CD4-positive, alpha-beta T cell treated with Interleukin-15 for 4 hours (primary cell): ENCODE data around the gene NBPF15.
A peak's percentile ranks its signal among the peaks of the same experiment; 100 is the strongest.
"Not testable (repeated sequence)": the region's sequence is repeated elsewhere in the genome, so short reads cannot be mapped to it uniquely, and the experiment has no call there.

Source experiments
- DNase-seq: peaks from one replicate; pipeline ENCODE4 v3.0.0-alpha.2; 2020; ENCODE audit warnings: low spot score

Gene NBPF15, protein sequence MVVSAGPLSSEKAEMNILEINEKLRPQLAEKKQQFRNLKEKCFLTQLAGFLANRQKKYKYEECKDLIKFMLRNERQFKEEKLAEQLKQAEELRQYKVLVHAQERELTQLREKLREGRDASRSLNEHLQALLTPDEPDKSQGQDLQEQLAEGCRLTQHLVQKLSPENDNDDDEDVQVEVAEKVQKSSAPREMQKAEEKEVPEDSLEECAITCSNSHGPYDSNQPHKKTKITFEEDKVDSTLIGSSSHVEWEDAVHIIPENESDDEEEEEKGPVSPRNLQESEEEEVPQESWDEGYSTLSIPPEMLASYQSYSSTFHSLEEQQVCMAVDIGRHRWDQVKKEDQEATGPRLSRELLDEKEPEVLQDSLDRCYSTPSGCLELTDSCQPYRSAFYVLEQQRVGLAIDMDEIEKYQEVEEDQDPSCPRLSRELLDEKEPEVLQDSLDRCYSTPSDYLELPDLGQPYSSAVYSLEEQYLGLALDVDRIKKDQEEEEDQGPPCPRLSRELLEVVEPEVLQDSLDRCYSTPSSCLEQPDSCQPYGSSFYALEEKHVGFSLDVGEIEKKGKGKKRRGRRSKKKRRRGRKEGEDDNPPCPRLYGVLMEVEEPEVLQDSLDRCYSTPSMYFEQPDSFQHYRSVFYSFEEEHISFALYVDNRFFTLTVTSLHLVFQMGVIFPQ

GRCh38 chr1:144461136-144461759 is at the start of gene NBPF15:
TSS of gene NBPF15 (minus strand) at chr1:144461669. CDS start at chr1:144440003, 21,666 bp downstream.
- DNase-seq: peak; percentile 74

GRCh38 chr1:144496429-144496828 is 35.0 kb upstream of the NBPF15 start:
- not testable (repeated sequence) for DNase-seq

GRCh38 chr1:144494130-144494529 is 32.7 kb upstream of the NBPF15 start:
- not testable (repeated sequence) for DNase-seq

DNA sequence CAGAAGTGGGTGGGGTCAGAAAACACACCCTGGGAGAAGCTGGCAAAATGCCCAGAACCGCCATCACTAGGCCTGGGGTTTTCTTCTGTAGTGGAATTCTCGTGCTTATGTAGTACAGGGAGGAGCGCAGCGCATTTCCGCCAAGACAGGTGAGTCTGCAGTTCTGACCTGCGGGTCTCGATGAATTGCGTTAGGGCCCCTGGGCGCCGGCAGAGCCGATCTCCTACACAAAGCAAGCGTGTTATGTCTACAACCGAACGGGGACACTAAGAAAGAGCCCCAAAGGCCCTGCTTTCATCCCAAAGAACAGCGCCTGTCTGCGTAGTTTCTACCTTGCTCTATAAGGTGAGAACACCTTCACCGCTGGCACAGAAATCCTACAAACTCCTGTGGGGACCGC is 28.9 kb upstream of the NBPF15 start:
- peak; percentile 10 for DNase-seq

GRCh38 chr1:144487002-144487401 is 25.5 kb upstream of the NBPF15 start:
- DNase-seq: not testable (repeated sequence)

DNA sequence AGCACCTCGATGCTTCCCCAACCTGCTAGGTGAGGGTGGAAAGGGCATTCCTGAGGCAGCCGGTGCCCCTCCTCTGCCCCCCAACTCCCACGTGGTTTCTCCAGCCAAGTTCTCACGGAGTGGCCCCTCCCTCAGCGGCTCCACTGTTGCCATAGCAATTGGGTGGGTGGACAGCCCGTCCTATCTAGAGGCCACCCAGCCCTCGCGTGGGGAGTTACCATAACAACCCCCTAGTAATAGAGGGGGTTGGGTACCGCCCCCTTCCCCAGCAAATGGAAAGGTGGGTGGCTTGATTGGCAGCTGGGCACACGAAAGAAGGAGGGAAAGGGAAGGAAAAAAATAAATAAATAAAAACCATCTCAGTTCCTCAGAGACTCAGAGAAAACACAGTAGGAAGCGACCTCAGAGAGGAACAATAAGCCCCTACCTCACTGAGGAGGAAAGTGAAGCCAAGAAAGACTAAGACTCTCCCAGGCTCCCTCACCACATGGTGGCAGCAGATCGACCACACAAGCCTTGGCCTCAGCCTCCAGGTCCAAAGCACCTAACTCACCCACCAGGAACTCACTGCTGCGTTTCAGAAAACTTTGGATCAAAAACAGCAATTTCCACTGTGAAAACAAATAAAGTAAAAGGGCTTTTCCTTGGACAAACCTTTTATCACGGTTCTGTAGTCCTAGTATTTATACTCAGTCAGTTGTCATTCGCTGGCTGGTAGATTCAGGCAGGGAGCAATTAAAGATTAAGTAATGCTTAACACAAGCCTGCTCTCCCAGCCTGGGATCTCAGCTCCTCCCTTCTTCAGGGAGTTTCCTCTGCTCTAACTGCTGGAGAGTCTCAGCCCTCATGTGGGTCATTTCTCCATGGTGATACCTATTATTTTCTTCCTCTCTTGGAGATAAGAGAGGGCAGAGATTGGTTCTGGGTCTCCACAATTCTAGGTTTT is 23.9 kb upstream of the NBPF15 start:
- DNase-seq: not testable (repeated sequence)

GRCh38 chr1:144473897-144474296 is 12.4 kb upstream of the NBPF15 start:
- not testable (repeated sequence) for DNase-seq

- not testable (repeated sequence) for DNase-seq
Observed at GRCh38 chr1:144471434-144471833, 10.0 kb upstream of the NBPF15 start.

DNA sequence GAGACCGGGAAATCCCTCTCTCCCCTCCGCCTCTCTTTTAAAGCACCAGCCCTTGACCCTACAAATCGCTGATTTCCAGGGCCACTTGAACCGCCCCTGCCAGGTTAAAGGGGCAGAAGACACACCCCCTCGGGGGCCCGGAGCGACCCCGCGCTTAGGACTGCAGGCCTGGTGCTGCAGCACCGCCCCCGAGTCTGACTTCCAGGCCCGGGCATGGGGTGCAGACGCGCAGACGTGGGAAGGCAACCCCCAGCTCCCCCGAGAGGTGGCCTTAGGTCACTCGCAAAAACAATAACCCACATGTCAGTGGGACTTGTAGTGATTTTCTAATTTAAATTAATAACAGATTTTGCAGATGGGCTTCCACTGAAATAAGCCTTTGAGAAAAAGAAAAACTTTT is 309 bp upstream of the NBPF15 start:
- DNase-seq: not testable (repeated sequence)

DNA sequence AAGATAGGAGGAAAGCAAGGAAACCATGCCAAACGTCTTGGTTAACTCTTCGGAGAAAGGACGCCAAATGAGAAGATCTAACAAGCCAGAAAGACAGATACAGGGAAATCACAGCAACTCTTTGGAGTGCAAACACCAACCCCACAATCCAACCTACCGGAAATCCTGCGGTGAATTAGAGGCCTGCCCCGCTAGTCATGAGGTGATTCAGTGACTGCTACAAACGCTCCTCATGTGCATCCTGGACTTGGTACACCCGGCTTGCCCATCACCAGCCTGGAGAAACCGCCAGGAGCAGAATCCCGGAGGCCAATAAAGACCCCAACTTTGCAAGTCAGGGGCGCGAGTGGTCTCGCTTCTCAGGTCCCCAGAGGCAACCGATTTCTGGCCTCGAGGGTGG is 783 bp downstream of the NBPF15 start:
- peak; percentile 32 for DNase-seq

- not testable (repeated sequence) for DNase-seq
Observed at GRCh38 chr1:144442402-144442801, 19.1 kb downstream of the NBPF15 start.

DNA sequence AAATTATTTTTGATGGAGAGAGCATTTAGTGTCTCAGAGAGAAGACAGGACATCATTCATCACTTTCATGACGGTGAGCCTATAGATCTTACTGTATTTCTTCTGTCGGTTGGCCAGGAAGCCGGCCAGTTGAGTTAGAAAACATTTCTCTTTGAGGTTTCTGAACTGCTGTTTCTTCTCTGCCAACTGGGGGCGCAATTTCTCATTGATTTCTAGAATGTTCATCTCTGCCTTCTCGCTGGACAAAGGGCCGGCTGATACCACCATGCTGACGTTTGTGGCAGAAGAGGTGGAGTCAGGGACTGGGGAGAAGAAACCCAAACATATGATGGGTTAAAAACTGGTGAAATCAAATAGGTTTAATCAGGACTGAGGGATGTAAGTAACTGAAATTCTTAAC is 21.7 kb downstream of the NBPF15 start:
- peak; percentile 10 for DNase-seq

DNA sequence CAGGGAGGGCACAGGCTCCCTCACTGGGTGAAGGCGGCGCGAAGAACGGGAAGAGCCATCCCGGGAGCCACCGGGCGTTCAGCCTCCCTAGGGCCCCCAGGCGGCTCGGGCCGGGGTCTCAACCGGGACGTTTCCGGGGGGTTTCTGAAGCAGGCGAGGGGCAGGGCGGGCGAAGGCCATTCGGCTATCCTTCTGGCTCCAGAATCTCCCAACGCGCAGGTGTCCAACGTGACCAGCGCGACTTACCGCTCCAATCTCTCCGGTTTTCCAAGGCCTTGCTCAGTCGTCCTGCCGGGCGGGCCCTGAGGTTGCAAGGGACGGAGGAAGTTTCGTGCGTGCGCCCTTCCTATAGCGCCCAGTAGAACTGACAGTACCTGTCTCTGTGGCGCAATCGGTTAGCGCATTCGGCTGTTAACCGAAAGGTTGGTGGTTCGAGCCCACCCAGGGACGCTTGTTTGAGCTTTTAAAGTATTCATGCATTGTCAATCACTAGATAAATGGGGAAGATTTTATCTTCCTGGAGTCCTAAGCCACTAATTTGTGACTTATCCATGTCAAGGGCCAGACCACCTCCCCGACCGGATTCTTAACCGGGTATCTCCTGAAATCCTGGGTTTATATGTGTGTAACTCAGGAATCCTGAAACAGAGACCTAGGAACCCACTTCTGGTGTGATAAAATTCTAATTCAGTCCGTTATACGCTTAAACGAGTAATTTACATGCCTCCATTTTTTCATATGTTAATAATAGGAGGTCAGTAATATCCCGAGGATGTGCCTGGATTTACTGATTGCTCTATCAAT is 42.4 kb downstream of the NBPF15 start:
- peak; percentile 59 for DNase-seq

GRCh38 chr1:144413404-144414118 is 47.9 kb downstream of the NBPF15 start:
- not testable (repeated sequence) for DNase-seq

DNA sequence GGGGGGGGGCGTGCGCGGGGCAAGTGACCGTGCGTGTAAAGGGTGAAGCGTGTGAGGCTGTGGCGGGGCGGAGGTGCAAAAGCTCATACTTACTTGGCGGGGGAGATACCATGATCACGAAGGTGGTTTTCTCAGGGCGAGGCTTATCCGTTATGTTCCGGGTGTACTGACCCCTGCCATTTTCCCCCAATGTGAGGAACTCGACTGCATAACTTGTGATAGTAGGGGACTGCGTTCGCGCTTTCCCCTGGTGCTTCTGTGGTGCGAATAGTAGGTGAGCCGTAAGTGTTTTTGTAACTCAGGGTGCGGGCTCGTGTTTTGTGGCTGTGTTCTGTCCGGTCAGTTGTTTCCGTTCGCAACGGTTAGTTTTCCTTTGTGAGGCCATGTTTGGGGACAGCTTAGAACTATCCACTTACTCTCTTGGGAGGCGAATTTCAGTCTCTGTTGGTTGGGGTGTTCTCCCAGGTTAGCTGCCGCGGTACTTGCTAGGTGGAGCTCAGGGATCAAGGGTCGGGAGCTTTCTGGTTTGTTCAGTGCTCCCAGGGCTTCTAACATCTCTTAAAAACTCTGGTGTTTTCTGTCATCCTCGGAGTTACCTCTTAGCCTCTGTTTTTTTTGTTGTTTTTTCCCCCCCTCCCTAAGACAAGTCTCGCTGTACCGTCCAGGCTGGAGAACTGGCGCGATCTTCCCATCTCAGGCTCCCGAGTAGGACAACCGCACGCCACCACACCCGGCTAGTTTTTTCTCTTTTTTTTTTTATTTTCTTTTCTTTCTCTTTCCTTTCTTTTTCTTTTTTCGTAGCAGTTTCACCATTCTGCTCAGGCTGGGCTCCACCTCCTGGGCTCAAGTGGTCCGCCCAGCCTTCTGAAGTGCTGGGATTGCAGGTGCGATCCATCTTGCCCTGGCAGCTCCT is 48.7 kb downstream of the NBPF15 start:
- peak; percentile 92 for DNase-seq

GRCh38 chr1:144412068-144412471 is 49.4 kb downstream of the NBPF15 start:
- DNase-seq: peak; percentile 85

DNA sequence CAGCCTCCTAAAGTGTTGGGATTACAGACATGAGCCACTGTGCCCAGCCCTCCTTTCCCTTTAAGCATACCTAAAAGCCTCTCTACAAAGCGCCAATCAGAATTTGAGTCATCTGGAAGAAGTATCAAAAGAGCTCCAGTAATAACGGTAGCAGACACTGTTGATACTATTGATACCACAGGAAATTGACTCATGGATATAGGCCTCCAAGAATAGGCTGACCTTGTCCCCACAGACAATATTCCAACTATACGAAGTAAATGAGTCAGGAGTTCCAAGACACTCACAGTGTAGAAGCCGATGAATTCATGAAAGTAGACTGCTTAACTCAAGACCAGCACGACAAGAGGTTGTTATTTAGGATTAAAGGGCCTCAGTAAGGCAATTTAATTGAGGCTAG is 58.7 kb downstream of the NBPF15 start:
- DNase-seq: not testable (repeated sequence)

GRCh38 chr1:144371651-144372050 is 89.8 kb downstream of the NBPF15 start:
- not testable (repeated sequence) for DNase-seq
